A673 (cell line): Measurements from ENCODE around the gene ALG8. TPM values are rescaled to one million over a fixed set of nuclear protein-coding genes. Genes with fewer than 3 reads are reported as not detected.
"Not testable (repeated sequence)": the region's sequence is repeated elsewhere in the genome, so short reads cannot be mapped to it uniquely, and the experiment has no call there.

Source experiments
- BruUV-seq: library from RNA; stranded (reverse); fragments of 400-500 nt; replicated peaks from 2 replicates; lab custom pipeline; 2021; lab: Mats Ljungman, UMichigan
- CTCF ChIA-PET: fragments of 300-600 bp; sonication (Branson Sonifier 250); formaldehyde crosslinking; loops from one replicate; lab custom pipeline; 2022; ENCODE audit warnings: antibody characterized with exemption; lab: Charles Lee
- POLR2A ChIA-PET: fragments of 300-600 bp; sonication (Branson Sonifier 250); formaldehyde crosslinking; loops from one replicate; lab custom pipeline; 2022; ENCODE audit warnings: antibody characterized with exemption; ENCODE audit not compliant: low non-redundant PET; lab: Charles Lee
- DNase-seq: peaks from one replicate; pipeline ENCODE4 v3.0.0-alpha.2; 2015; ENCODE audit warnings: low spot score
- H3K27ac ChIP-seq: fragments of 200-600 bp; sonication (generic); 2 replicates; pipeline ENCODE4 v1.5.1; 2016; ENCODE audit warnings: mixed run types, low read depth, mild to moderate bottlenecking, mixed read lengths, antibody characterized with exemption, low read length; ENCODE audit not compliant: poor library complexity, severe bottlenecking
- H3K27me3 ChIP-seq: fragments of 200-600 bp; sonication (generic); replicated peaks from 2 replicates; pipeline ENCODE4 v1.6.1; 2017; ENCODE audit warnings: mixed run types, low read depth, mild to moderate bottlenecking, mixed read lengths, antibody characterized with exemption, low read length; ENCODE audit not compliant: insufficient read depth, poor library complexity
- H3K36me3 ChIP-seq: fragments of 200-600 bp; sonication (generic); 2 replicates; pipeline ENCODE4 v1.6.1; 2016; ENCODE audit warnings: mixed run types, mild to moderate bottlenecking, mixed read lengths, antibody characterized with exemption, low read length; ENCODE audit not compliant: insufficient read depth, poor library complexity, severe bottlenecking
- H3K4me1 ChIP-seq: fragments of 200-600 bp; sonication (generic); 2 replicates; pipeline ENCODE4 v1.6.1; 2017; ENCODE audit warnings: mixed run types, mild to moderate bottlenecking, mixed read lengths, antibody characterized with exemption, low read length; ENCODE audit not compliant: insufficient read depth, poor library complexity, severe bottlenecking
- H3K4me3 ChIP-seq: fragments of 200-600 bp; sonication (generic); 2 replicates; pipeline ENCODE4 v1.5.1; 2016; ENCODE audit warnings: low read depth, mixed run types, mild to moderate bottlenecking, mixed read lengths, low read length; ENCODE audit not compliant: poor library complexity, severe bottlenecking
- H3K9me3 ChIP-seq: fragments of 200-600 bp; sonication (generic); 2 replicates; pipeline ENCODE4 v1.6.1; 2016; ENCODE audit warnings: mixed run types, low read depth, mild to moderate bottlenecking, mixed read lengths, antibody characterized with exemption, low read length; ENCODE audit not compliant: poor library complexity, severe bottlenecking
- CTCF ChIP-seq: fragments of 300-800, 200-600 bp; sonication (generic); conservative IDR thresholded peaks from 2 replicates; pipeline ENCODE4 v1.5.1; 2017; ENCODE audit warnings: low read depth, mild to moderate bottlenecking, antibody characterized with exemption, low read length, moderate library complexity, mixed read lengths
- EZH2 ChIP-seq: fragments of 200-600 bp; sonication (generic); IDR thresholded peaks from 2 replicates; pipeline ENCODE4 v1.6.1; 2017; ENCODE audit warnings: borderline replicate concordance, low read depth, mild to moderate bottlenecking, mixed read lengths, antibody characterized with exemption, low read length; ENCODE audit not compliant: poor library complexity, severe bottlenecking
- intact Hi-C: fragments of 100-400 bp; cut with micrococcal nuclease; formaldehyde crosslinking; loops from one replicate; pipeline ENCODE4 v1.10.0; 2022; ENCODE audit not compliant: unreplicated experiment
- total RNA-seq: library from RNA; stranded (reverse); gene quantifications from 2 replicates; pipeline ENCODE4 v1.2.3, GENCODE V29; 2021

The ALG8 gene
- total RNA-seq, 1 experiment from 2014 or later, result 131 TPM

- Histone ChIP-seq H3K27me3 (no peaks in the 10 kb centered on the region), H3K36me3 (no peaks in the 10 kb centered on the region), H3K4me3 (no peak overlapping the region), H3K4me1 (no peaks in the 10 kb centered on the region), H3K27ac (no peak overlapping the region), H3K9me3 (no peaks in the 10 kb centered on the region)
- DNase-seq, result no peak
- POLR2A ChIA-PET, result no interaction called here
- CTCF ChIA-PET, result no interaction called here
- no peak for TF ChIP-seq EZH2
- TF ChIP-seq CTCF, result no peak
- intact Hi-C loops, result no loop called here
- BruUV-seq, result no TSS peak
These were observed 40.1 kb upstream of the ALG8 start for GRCh38 chr11:78179459-78180071.

- H3K4me3 ChIP-seq, result no peak overlapping the region
- H3K9me3 ChIP-seq, result no peaks in the 10 kb centered on the region
- POLR2A ChIA-PET, result no interaction called here
- intact Hi-C loops, result no loop called here
- no peaks in the 10 kb centered on the region for H3K27me3 ChIP-seq
- TF ChIP-seq EZH2, result no peak
- no peak for TF ChIP-seq CTCF
- BruUV-seq, result no TSS peak
- no peak overlapping the region for H3K27ac ChIP-seq
- CTCF ChIA-PET, result no interaction called here
- H3K4me1 ChIP-seq, result no peaks in the 10 kb centered on the region
- H3K36me3 ChIP-seq, result no peaks in the 10 kb centered on the region
- DNase-seq, result no peak
These were observed 37.8 kb upstream of the ALG8 start for GRCh38 chr11:78177216-78177615.

GRCh38 chr11:78176605-78177141 lies 37.2 kb upstream of the ALG8 start:
- no peaks in the 10 kb centered on the region for H3K4me1 ChIP-seq
- H3K27ac ChIP-seq, result no peak overlapping the region
- no peak overlapping the region for H3K4me3 ChIP-seq
- no peak for DNase-seq
- TF ChIP-seq EZH2 (no peak), CTCF (no peak)
- H3K27me3 ChIP-seq, result no peaks in the 10 kb centered on the region
- H3K36me3 ChIP-seq, result no peaks in the 10 kb centered on the region
- BruUV-seq, result no TSS peak
- CTCF ChIA-PET, result no interaction called here
- H3K9me3 ChIP-seq, result no peaks in the 10 kb centered on the region
- POLR2A ChIA-PET, result no interaction called here
- intact Hi-C loops, result no loop called here

GRCh38 chr11:78175862-78176261 lies 36.4 kb upstream of the ALG8 start:
- H3K4me1 ChIP-seq, H3K36me3 ChIP-seq, intact Hi-C loops, CTCF ChIA-PET, POLR2A ChIA-PET, BruUV-seq, DNase-seq, H3K27ac ChIP-seq, H3K27me3 ChIP-seq, H3K9me3 ChIP-seq, H3K4me3 ChIP-seq: not testable (repeated sequence)
